MCF 10A (cell line): ENCODE measurements around the gene GATAD2B. TPM values are rescaled to one million over a fixed set of nuclear protein-coding genes. Genes with fewer than 3 reads are reported as not detected.

Experiments
- BruUV-seq: library from RNA; stranded (reverse); fragments of 400-500 nt; replicated peaks from 2 replicates; lab custom pipeline; 2021; lab: Mats Ljungman, UMichigan
- CTCF ChIA-PET: fragments of 300-600 bp; sonication (Branson Sonifier 250); formaldehyde crosslinking; extraction: SDS; loops from one replicate; lab custom pipeline; 2021; ENCODE audit warnings: antibody characterized with exemption, inconsistent platforms; lab: Yijun Ruan, JAX
- POLR2A ChIA-PET: fragments of 300-600, 350-650 bp; sonication (Branson Sonifier 250); formaldehyde crosslinking; extraction: SDS; loops from one replicate; lab custom pipeline; 2020; ENCODE audit warnings: antibody characterized with exemption, inconsistent platforms; lab: Yijun Ruan, JAX
- DNase-seq: peaks from one replicate; pipeline ENCODE4 v3.0.0-alpha.2; 2018; ENCODE audit not compliant: unreplicated experiment
- H3K27ac Mint-ChIP-seq: one replicate; pipeline ENCODE4 v1.8.0; 2022; ENCODE audit warnings: mild to moderate bottlenecking, low read depth, mixed read lengths; ENCODE audit not compliant: unreplicated experiment
- H3K27me3 Mint-ChIP-seq: one replicate; pipeline ENCODE4 v1.8.0; 2022; ENCODE audit warnings: mixed read lengths; ENCODE audit not compliant: insufficient read depth, unreplicated experiment
- H3K36me3 Mint-ChIP-seq: one replicate; pipeline ENCODE4 v1.8.0; 2022; ENCODE audit warnings: mild to moderate bottlenecking, moderate library complexity, mixed read lengths; ENCODE audit not compliant: insufficient read depth, unreplicated experiment
- H3K4me1 Mint-ChIP-seq: one replicate; pipeline ENCODE4 v1.8.0; 2022; ENCODE audit warnings: mixed read lengths; ENCODE audit not compliant: insufficient read depth, unreplicated experiment
- H3K4me3 Mint-ChIP-seq: one replicate; pipeline ENCODE4 v1.8.0; 2022; ENCODE audit warnings: mild to moderate bottlenecking, moderate library complexity, mixed read lengths; ENCODE audit not compliant: unreplicated experiment
- H3K9me3 Mint-ChIP-seq: one replicate; pipeline ENCODE4 v1.8.0; 2022; ENCODE audit warnings: mixed read lengths; ENCODE audit not compliant: unreplicated experiment
- intact Hi-C: fragments of 100-400 bp; cut with micrococcal nuclease; formaldehyde crosslinking; loops from 2 replicates; pipeline ENCODE4 v1.14.1; 2022
- total RNA-seq: library from RNA; stranded (reverse); gene quantifications from 2 replicates; pipeline ENCODE4 v1.2.3, GENCODE V29; 2022
- TF ChIP-seq, protein P1 (sequence below): fragments of 200-600 bp; IDR thresholded peaks from one replicate; pipeline ENCODE4 v1.8.0; 2022; ENCODE audit warnings: antibody characterized with exemption, mild to moderate bottlenecking; ENCODE audit not compliant: unreplicated experiment

GATAD2B gene
- total RNA-seq, 1 experiment from 2014 or later: 95.5 TPM

DNA sequence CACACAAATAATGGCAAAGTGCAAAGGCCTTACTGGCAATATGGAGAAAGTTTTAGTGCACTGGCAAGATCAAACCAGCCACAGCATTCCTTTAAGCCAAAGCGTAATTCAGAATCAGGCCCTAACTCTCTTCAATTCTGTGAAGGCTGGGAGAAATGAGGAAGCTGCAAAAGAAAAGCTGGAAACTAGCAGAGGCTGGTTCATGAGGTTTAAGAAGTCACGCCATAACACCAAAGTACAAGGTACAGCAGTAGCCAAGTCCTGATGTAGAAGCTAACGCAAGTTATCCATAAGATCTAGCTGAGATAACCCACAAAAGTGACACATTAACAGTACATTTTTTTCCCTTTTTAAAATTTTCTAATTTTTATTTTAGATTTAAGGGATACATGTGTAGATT, 90.5 kb downstream of the GATAD2B start:
- TF ChIP-seq, protein P1, sequence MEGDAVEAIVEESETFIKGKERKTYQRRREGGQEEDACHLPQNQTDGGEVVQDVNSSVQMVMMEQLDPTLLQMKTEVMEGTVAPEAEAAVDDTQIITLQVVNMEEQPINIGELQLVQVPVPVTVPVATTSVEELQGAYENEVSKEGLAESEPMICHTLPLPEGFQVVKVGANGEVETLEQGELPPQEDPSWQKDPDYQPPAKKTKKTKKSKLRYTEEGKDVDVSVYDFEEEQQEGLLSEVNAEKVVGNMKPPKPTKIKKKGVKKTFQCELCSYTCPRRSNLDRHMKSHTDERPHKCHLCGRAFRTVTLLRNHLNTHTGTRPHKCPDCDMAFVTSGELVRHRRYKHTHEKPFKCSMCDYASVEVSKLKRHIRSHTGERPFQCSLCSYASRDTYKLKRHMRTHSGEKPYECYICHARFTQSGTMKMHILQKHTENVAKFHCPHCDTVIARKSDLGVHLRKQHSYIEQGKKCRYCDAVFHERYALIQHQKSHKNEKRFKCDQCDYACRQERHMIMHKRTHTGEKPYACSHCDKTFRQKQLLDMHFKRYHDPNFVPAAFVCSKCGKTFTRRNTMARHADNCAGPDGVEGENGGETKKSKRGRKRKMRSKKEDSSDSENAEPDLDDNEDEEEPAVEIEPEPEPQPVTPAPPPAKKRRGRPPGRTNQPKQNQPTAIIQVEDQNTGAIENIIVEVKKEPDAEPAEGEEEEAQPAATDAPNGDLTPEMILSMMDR: no peak
- Mint-ChIP-seq H3K36me3 (peaks cover 48% of the 10 kb centered on the region), H3K4me3 (no peak overlapping the region), H3K9me3 (no peaks in the 10 kb centered on the region), H3K27ac (no peak overlapping the region), H3K27me3 (no peaks in the 10 kb centered on the region), H3K4me1 (peaks cover 7% of the 10 kb centered on the region)
- POLR2A ChIA-PET: interaction anchor here (0.6 to 1.1 kb wide), 5 partner anchors 11 to 451 kb away, joined by 3 to 4 read pairs (median 3); partner anchors contain the start of gene JTB
- intact Hi-C loops: no loop called here
- no peak for DNase-seq
- BruUV-seq: no TSS peak
- CTCF ChIA-PET: interaction anchor here (0.6 to 1.6 kb wide), 3 partner anchors 11 to 382 kb away, joined by 3 to 8 read pairs (median 4); no protein-coding TSS in a partner anchor

DNA sequence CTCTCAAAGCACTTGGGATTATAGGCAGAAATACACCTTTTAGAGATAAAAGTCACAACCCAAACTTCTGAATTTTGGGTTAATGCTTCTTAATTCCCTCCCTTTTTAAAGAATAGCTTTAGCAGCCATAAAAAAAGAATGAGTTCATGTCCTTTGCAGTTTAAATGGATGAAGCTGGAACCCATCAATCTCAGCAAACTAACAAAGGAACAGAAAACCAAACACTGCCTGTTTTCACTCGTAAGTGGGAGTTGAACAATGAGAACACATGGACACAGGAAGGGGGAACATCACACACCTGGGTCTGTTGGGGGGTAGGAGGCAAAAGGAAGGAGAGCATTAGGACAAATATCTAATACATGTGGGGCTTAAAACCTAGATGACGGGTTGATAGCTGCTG, 91.7 kb downstream of the GATAD2B start:
- peaks cover 55% of the 10 kb centered on the region for H3K36me3 Mint-ChIP-seq
- ChIA-PET CTCF (interaction anchor here (0.7 to 1.7 kb wide), 7 partner anchors 10 to 156 kb away, joined by 3 to 6 read pairs (median 3); partner anchors contain the start of gene DENND4B), POLR2A (interaction anchor here (0.5 to 0.7 kb wide), 2 partner anchors 23 to 38 kb away, joined by 3 read pairs; no protein-coding TSS in a partner anchor)
- H3K9me3 Mint-ChIP-seq: no peaks in the 10 kb centered on the region
- peak overlapping the region; percentile 31 for H3K27ac Mint-ChIP-seq
- intact Hi-C loops: no loop called here
- no peak overlapping the region for H3K4me3 Mint-ChIP-seq
- H3K27me3 Mint-ChIP-seq: no peaks in the 10 kb centered on the region
- no peak for DNase-seq
- H3K4me1 Mint-ChIP-seq: peaks cover 5% of the 10 kb centered on the region
- TF ChIP-seq, protein P1: no peak
- BruUV-seq: no TSS peak

DNA sequence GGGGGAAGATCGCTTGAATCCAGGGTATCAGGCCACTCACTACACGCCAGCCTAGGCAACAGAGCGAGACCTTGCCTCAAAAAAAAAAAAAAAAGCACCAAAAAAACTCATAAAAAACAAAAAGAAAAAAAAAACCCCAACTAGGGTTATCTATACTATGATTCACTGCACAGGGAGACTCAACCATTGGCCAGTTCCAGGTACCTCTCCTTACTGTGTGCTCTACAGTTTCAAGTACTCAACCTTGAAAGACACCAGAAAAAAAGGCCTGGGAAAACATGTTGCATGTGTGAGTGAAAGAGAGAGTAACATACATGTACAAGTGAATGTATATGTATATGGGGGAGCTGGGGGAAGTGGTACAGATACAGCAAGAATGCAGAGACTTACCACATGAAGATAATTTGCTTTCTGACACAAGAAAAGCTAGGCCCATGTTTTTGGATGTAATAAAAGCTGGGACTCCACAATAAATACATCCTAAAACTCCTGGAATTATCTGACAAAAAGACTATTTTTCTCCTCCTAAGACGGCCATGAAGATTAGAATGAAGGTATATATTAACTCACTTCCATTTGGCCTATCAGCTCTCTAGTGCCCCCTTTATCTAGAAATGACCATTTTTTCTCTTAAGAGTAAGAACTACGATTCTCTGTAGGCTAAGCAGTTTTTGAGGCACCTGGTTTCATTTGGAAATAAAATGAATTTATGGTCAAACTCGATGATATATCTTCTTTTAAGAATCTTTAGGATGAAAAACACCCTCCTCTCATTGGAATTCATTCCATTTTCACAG, 95.4 kb downstream of the GATAD2B start:
- H3K9me3 Mint-ChIP-seq: no peaks in the 10 kb centered on the region
- H3K4me1 Mint-ChIP-seq: peaks cover 5% of the 10 kb centered on the region
- POLR2A ChIA-PET: interaction anchor here (0.5 to 1.2 kb wide), 5 partner anchors 11 to 150 kb away, joined by 3 to 4 read pairs (median 3); partner anchors contain the start of gene JTB
- H3K27ac Mint-ChIP-seq: peak overlapping the region; percentile 31
- CTCF ChIA-PET: interaction anchor here (0.6 to 2.6 kb wide), 9 partner anchors 13 to 1583 kb away, joined by 3 to 17 read pairs (median 3); partner anchors contain the start of genes JTB and RAB13
- no peaks in the 10 kb centered on the region for H3K27me3 Mint-ChIP-seq
- TSS peak; percentile 51 for BruUV-seq
- intact Hi-C loops: no loop called here
- DNase-seq: no peak
- TF ChIP-seq, protein P1: peak; percentile 12
- H3K4me3 Mint-ChIP-seq: no peak overlapping the region
- H3K36me3 Mint-ChIP-seq: peaks cover 72% of the 10 kb centered on the region

- no peak overlapping the region for H3K27ac Mint-ChIP-seq
- no TSS peak for BruUV-seq
- no peaks in the 10 kb centered on the region for H3K4me1 Mint-ChIP-seq
- intact Hi-C loops: no loop called here
- no peaks in the 10 kb centered on the region for H3K9me3 Mint-ChIP-seq
- peaks cover 89% of the 10 kb centered on the region for H3K36me3 Mint-ChIP-seq
- TF ChIP-seq, protein P1: no peak
- POLR2A ChIA-PET: interaction anchor here (0.5 kb wide), 1 partner anchor 73 kb away, joined by 4 read pairs; no protein-coding TSS in a partner anchor
- no peaks in the 10 kb centered on the region for H3K27me3 Mint-ChIP-seq
- CTCF ChIA-PET: interaction anchor here (0.5 to 2.8 kb wide), 6 partner anchors 10 to 1951 kb away, joined by 3 to 9 read pairs (median 4); partner anchors contain the start of gene DENND4B
- no peak for DNase-seq
- H3K4me3 Mint-ChIP-seq: no peak overlapping the region
Measured at GRCh38 chr1:153818876-153819275, 103.9 kb downstream of the GATAD2B start.
